HK-2 (cell line): Measurements from ENCODE around the gene TCF7L1.
"Not testable (repeated sequence)": the region's sequence is repeated elsewhere in the genome, so short reads cannot be mapped to it uniquely, and the experiment has no call there.

Experiments used
- DNase-seq: peaks from one replicate; pipeline ENCODE4 v3.0.0-alpha.2; 2018; ENCODE audit not compliant: unreplicated experiment

The TCF7L1 gene

GRCh38 chr2:85132834-85133637, at the start of gene TCF7L1:
Gene TCF7L1 (plus strand): TSS chr2:85133392. CDS start chr2:85133685, 293 bp downstream.
- DNase-seq, result peak; percentile 45

GRCh38 chr2:85085563-85085962, 47.6 kb upstream of the TCF7L1 start:
- no peak for DNase-seq

GRCh38 chr2:85087541-85087940, 45.7 kb upstream of the TCF7L1 start:
- DNase-seq, result no peak

- no peak for DNase-seq
These were observed 44.3 kb upstream of the TCF7L1 start for GRCh38 chr2:85088921-85089320.

GRCh38 chr2:85089585-85089984, 43.6 kb upstream of the TCF7L1 start:
- DNase-seq, result no peak

- DNase-seq, result no peak
These were observed 41.4 kb upstream of the TCF7L1 start for GRCh38 chr2:85091838-85092237.

- DNase-seq, result no peak
These were observed 38.1 kb upstream of the TCF7L1 start for GRCh38 chr2:85095094-85095493.

GRCh38 chr2:85096616-85097015, 36.6 kb upstream of the TCF7L1 start:
- DNase-seq, result no peak

- no peak for DNase-seq
These were observed 29.0 kb upstream of the TCF7L1 start for GRCh38 chr2:85104228-85104627.

GRCh38 chr2:85106489-85107180, 26.6 kb upstream of the TCF7L1 start:
- no peak for DNase-seq

- DNase-seq, result no peak
These were observed 22.1 kb upstream of the TCF7L1 start for GRCh38 chr2:85110991-85111560.

GRCh38 chr2:85111819-85112281, 21.3 kb upstream of the TCF7L1 start:
- DNase-seq, result no peak

- no peak for DNase-seq
These were observed 20.1 kb upstream of the TCF7L1 start for GRCh38 chr2:85112906-85113625.

GRCh38 chr2:85114586-85115330, 18.4 kb upstream of the TCF7L1 start:
- no peak for DNase-seq

- no peak for DNase-seq
These were observed 17.0 kb upstream of the TCF7L1 start for GRCh38 chr2:85116207-85116606.

- DNase-seq, result no peak
These were observed 13.3 kb upstream of the TCF7L1 start for GRCh38 chr2:85119900-85120299.

- no peak for DNase-seq
These were observed 12.8 kb upstream of the TCF7L1 start for GRCh38 chr2:85120363-85120762.

- not testable (repeated sequence) for DNase-seq
These were observed 6.7 kb upstream of the TCF7L1 start for GRCh38 chr2:85126462-85126861.

- no peak for DNase-seq
These were observed 3.3 kb upstream of the TCF7L1 start for GRCh38 chr2:85129861-85130260.

GRCh38 chr2:85130407-85130806, 2.8 kb upstream of the TCF7L1 start:
- no peak for DNase-seq

GRCh38 chr2:85131116-85131515, 2.1 kb upstream of the TCF7L1 start:
- DNase-seq, result no peak
